Adrenal gland (tissue), 12 donors: ENCODE data around the gene HTRA3. TPM values are rescaled to one million over a fixed set of nuclear protein-coding genes. Genes with fewer than 3 reads are reported as not detected.

Experiments used
- DNase-seq, 7 donors: peaks; one replicate each; pipeline ENCODE4 v3.0.0-alpha.2; 2019 to 2020
- H3K27ac ChIP-seq, 5 donors: fragments of 200-600 bp; sonication (generic) in 4 of 5; 1 replicate in 3 of 5; 2 replicates in 2 of 5; pipeline versions ENCODE4 v1.5.1 to v1.8.0; 2016 to 2020; ENCODE audit warnings: mild to moderate bottlenecking in 1 of 5
- H3K27me3 ChIP-seq: fragments of 200-600 bp; 2 replicates; pipeline ENCODE4 v1.8.0; 2021
- H3K36me3 ChIP-seq, 2 donors: fragments of 200-600 bp; replicated peaks in 1 of 2; 1 replicate in 1 of 2; 2 replicates in 1 of 2; pipeline versions ENCODE4 v1.5.1 to v1.8.0; 2018 to 2022
- H3K4me1 ChIP-seq, 2 donors: fragments of 200-600 bp; replicated peaks in 1 of 2; 1 replicate in 1 of 2; 2 replicates in 1 of 2; pipeline versions ENCODE4 v1.5.1 to v1.8.0; 2018 to 2021
- H3K4me3 ChIP-seq, 4 donors: fragments of 200-600 bp; sonication (generic) in 3 of 4; one replicate each; pipeline ENCODE4 v1.5.1; 2016 to 2018
- H3K9me3 ChIP-seq, 3 donors: fragments of 200-600 bp; sonication (generic) in 1 of 3; replicated peaks in 1 of 3; 1 replicate in 2 of 3; 2 replicates in 1 of 3; pipeline versions ENCODE4 v1.5.1 to v1.8.0; 2016 to 2021
- POLR2A ChIP-seq, 2 donors: fragments of 450-650 bp; IDR thresholded peaks; one replicate each; pipeline ENCODE4 v1.6.1; 2017; ENCODE audit warnings: antibody characterized with exemption in 2 of 2, mild to moderate bottlenecking in 2 of 2, moderate library complexity in 1 of 2
- WGBS, 4 donors: extraction: QIAGEN DNeasy Blood & Tissue Kit in 2 of 4; methylation state at CpG; one replicate each; pipeline versions ENCODE4 v1.1.5 to v1.1.7; 2013 to 2017; 5-methylcytosine and 5-hydroxymethylcytosine counted together
- intact Hi-C, 2 donors: fragments of 100-400 bp; cut with DNase I; formaldehyde crosslinking; loops; one replicate each; pipeline versions ENCODE4 v1.14.1 to v1.15.0; 2022 to 2023
- polyA plus RNA-seq, 3 donors: library from polyadenylated mRNA; stranded (reverse); fragments of 200-250 nt in 2 of 3; fragments of 350-450 nt in 1 of 3; fragmentation: Illumina TruSeq in 1 of 3; extraction: RNeasy Lipid Tissue Mini Kit (QIAGEN cat#74804) in 1 of 3; gene quantifications; one replicate each; pipeline ENCODE4 v1.2.3, GENCODE V29; 2013 to 2014
- total RNA-seq, 9 donors: library from RNA; depleted of rRNA in 4 of 9; stranded (reverse); fragments of >200 nt in 4 of 9; fragments of 120-200 nt in 1 of 9; fragmentation: NEBNext Ultra II Directional in 1 of 9; extraction: Animal tissue kit (Norgen Biotek cat#: 25700) in 1 of 9; gene quantifications; one replicate each; pipeline versions ENCODE4 v1.1.0 to v1.2.4, GENCODE V29; 2013 to 2023
- TF ChIP-seq, protein P1 (sequence below), 6 experiments: fragments of 450-650 bp in 4 of 6; fragments of 200-600 bp in 2 of 6; sonication (generic) in 1 of 6; IDR thresholded peaks; 1 replicate in 5 of 6; 2 replicates in 1 of 6; pipeline versions ENCODE4 v1.5.1 to v1.8.0; 2016 to 2021; ENCODE audit warnings: antibody characterized with exemption in 6 of 6, mild to moderate bottlenecking in 2 of 6, moderate library complexity in 1 of 6
- donor health status: healthy with polysubstance abuse.
- donor health status: Bipolar disorder and iron deficiency.
- donor health status: DM: yes; HTN: yes; CAD: no.
- donor health status: DM: no; HTN: no; CAD: no.
- donor health status: DM: no; HTN: no; CAD: no.
- donor health status: DM: yes; HTN: yes; CAD: no.

HTRA3 gene
- total and polyA plus RNA-seq, 12 donors, result 1.6 to 14.0 (median 4.2) TPM

GRCh38 chr4:8307714-8308113 lies 38.2 kb downstream of the HTRA3 start:
- H3K9me3 ChIP-seq, result no peaks in the 10 kb centered on the region
- WGBS, 4 donors, result 92 to 100% (median 95%) methylated on average over 3 to 7 of the region's 7 CpGs
- no peaks in the 10 kb centered on the region for H3K27me3 ChIP-seq
- peak in 1 of 7 donors; percentile 3 for DNase-seq
- intact Hi-C loops, result no loop called here
- H3K36me3 ChIP-seq, result no peaks in the 10 kb centered on the region
- TF ChIP-seq POLR2A (IDR thresholded peaks at IDR 0.05), result no peak
- TF ChIP-seq, protein P1, sequence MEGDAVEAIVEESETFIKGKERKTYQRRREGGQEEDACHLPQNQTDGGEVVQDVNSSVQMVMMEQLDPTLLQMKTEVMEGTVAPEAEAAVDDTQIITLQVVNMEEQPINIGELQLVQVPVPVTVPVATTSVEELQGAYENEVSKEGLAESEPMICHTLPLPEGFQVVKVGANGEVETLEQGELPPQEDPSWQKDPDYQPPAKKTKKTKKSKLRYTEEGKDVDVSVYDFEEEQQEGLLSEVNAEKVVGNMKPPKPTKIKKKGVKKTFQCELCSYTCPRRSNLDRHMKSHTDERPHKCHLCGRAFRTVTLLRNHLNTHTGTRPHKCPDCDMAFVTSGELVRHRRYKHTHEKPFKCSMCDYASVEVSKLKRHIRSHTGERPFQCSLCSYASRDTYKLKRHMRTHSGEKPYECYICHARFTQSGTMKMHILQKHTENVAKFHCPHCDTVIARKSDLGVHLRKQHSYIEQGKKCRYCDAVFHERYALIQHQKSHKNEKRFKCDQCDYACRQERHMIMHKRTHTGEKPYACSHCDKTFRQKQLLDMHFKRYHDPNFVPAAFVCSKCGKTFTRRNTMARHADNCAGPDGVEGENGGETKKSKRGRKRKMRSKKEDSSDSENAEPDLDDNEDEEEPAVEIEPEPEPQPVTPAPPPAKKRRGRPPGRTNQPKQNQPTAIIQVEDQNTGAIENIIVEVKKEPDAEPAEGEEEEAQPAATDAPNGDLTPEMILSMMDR (IDR thresholded peaks at IDR 0.05), result no peak
- H3K27ac ChIP-seq, result no peak overlapping the region
- H3K4me1 ChIP-seq, result peaks cover 6 to 11% of the 10 kb centered on the region in 2 donors
- H3K4me3 ChIP-seq, result no peak overlapping the region

- peak in 1 of 7 donors; percentile 2 for DNase-seq
- TF ChIP-seq POLR2A (IDR thresholded peaks at IDR 0.05), result no peak
- TF ChIP-seq, protein P1 (IDR thresholded peaks at IDR 0.05), result no peak
- Histone ChIP-seq H3K36me3 (no peaks in the 10 kb centered on the region), H3K4me1 (peaks cover 6 to 8% of the 10 kb centered on the region in 2 donors), H3K9me3 (no peaks in the 10 kb centered on the region), H3K27me3 (no peaks in the 10 kb centered on the region), H3K4me3 (no peak overlapping the region), H3K27ac (no peak overlapping the region)
- intact Hi-C loops, result no loop called here
- WGBS, 4 donors, result 92 to 96% (median 94%) methylated on average over 9 of the region's 9 CpGs
These were observed 38.6 kb downstream of the HTRA3 start for GRCh38 chr4:8308144-8308543.

DNA sequence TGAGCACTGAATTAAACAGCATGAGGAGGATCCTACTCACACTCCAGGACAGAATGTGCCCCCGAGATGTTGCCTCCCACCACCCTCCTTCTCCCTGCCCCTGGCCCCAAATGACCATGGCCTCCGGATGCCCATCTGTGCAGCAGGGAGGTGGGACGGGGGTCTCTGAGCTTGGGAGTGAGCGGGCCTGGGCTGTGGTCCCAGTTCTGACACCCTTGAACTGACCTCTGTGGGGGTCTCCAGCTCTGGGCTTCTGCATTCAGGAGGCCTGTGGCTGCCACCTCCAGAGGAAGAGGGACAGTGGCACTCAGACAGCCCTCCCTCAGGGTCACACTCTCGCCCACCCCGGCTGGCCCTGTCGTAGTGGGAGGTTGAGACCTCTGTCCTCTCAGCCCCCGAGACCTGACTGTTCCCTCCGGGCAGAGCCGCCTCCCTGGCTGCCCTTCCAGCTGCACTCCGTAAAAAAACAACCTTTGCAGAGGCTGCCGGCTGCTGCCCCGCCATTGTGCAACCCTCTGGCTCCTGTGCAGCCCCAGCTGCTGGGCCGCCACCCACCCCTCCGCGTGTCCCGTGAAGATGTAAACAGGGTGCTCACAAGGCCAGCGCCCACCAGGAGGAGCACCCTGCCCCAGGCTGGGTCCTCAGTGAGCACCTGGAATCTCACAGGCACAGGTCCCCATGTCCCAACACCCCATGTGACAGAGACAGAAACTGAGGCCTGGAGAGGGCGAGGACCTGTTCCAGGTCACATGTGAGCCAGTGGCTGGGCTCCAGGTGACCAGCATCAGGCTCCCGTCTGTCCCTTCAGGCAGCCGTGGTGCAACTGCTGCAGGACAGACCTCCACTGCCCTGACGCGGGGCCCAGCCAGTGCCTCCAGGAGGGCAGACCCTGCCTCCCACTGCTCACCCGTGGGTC lies 39.6 kb downstream of the HTRA3 start:
- TF ChIP-seq POLR2A (IDR thresholded peaks at IDR 0.05), result no peak
- TF ChIP-seq, protein P1 (IDR thresholded peaks at IDR 0.05), result no peak
- Histone ChIP-seq H3K36me3 (no peaks in the 10 kb centered on the region), H3K4me1 (peaks cover 1 to 2% of the 10 kb centered on the region in 2 donors), H3K27me3 (no peaks in the 10 kb centered on the region), H3K9me3 (no peaks in the 10 kb centered on the region), H3K27ac (no peak overlapping the region), H3K4me3 (no peak overlapping the region)
- WGBS, 4 donors, result 59 to 78% (median 73%) methylated on average over 7 to 24 of the region's 24 CpGs
- DNase-seq, result peak in 1 of 7 donors; percentile 9
- intact Hi-C loops, result no loop called here

GRCh38 chr4:8310306-8310705 lies 40.8 kb downstream of the HTRA3 start:
- H3K4me3 ChIP-seq, result no peak overlapping the region
- no peaks in the 10 kb centered on the region for H3K27me3 ChIP-seq
- H3K36me3 ChIP-seq, result no peaks in the 10 kb centered on the region
- peak in 1 of 7 donors; percentile 2 for DNase-seq
- 69 to 77% (median 72%) methylated on average over 9 to 10 of the region's 10 CpGs for WGBS, 4 donors
- peaks cover under 1% of the 10 kb centered on the region in 2 donors for H3K4me1 ChIP-seq
- no peak overlapping the region for H3K27ac ChIP-seq
- H3K9me3 ChIP-seq, result no peaks in the 10 kb centered on the region
- TF ChIP-seq, protein P1 (IDR thresholded peaks at IDR 0.05), result no peak
- TF ChIP-seq POLR2A (IDR thresholded peaks at IDR 0.05), result no peak
- intact Hi-C loops, result no loop called here
